Esophagus muscularis mucosa (tissue), 3 donors: Measurements from ENCODE around the gene MATN4.

Experiments used
- CTCF ChIP-seq, 3 experiments: fragments of 200-600 bp in 2 of 3; fragments of 450-650 bp in 1 of 3; sonication (generic) in 2 of 3; IDR thresholded peaks; one replicate each; pipeline ENCODE4 v1.5.1; 2017 to 2019; ENCODE audit warnings: antibody characterized with exemption in 3 of 3, mild to moderate bottlenecking in 2 of 3, moderate library complexity in 1 of 3
- POLR2A ChIP-seq: fragments of 450-650 bp; IDR thresholded peaks from one replicate; pipeline ENCODE4 v1.6.1; 2017; ENCODE audit warnings: antibody characterized with exemption, moderate library complexity, mild to moderate bottlenecking, low read depth
- POLR2AphosphoS5 ChIP-seq, 2 donors: sonication (generic); formaldehyde crosslinking; IDR thresholded peaks; one replicate each; pipeline ENCODE4 v1.6.1; 2017; ENCODE audit warnings: antibody characterized with exemption in 2 of 2

GRCh38 chr20:45289942-45290676 lies 18.0 kb downstream of the MATN4 start:
- TF ChIP-seq CTCF (IDR thresholded peaks at IDR 0.05) (no peak), POLR2AphosphoS5 (IDR thresholded peaks at IDR 0.05) (no peak), POLR2A (no peak)
